Loucy (cell line): Measurements from ENCODE around the gene SATL1.

ENCODE experiments used
- H2AFZ ChIP-seq: fragments of 200-600 bp; sonication (generic); 2 replicates; pipeline ENCODE4 v1.6.0; 2016; ENCODE audit warnings: antibody characterized with exemption, mild to moderate bottlenecking, low read length, moderate library complexity
- H3F3A ChIP-seq: fragments of 200-600 bp; 2 replicates; pipeline ENCODE4 v1.6.0; 2016; ENCODE audit warnings: antibody characterized with exemption, low read depth, mild to moderate bottlenecking
- H3K27me3 ChIP-seq: fragments of 200-600 bp; sonication (generic); 2 replicates; pipeline ENCODE4 v1.6.1; 2014; ENCODE audit warnings: low read length, mild to moderate bottlenecking; ENCODE audit not compliant: insufficient read depth, poor library complexity, severe bottlenecking
- H3K36me3 ChIP-seq: fragments of 200-600 bp; sonication (generic); 2 replicates; pipeline ENCODE4 v1.6.1; 2016; ENCODE audit warnings: low read length; ENCODE audit not compliant: insufficient read depth
- H3K4me1 ChIP-seq: fragments of 200-600 bp; sonication (generic); 2 replicates; pipeline ENCODE4 v1.5.1; 2014; ENCODE audit warnings: low read length, mild to moderate bottlenecking; ENCODE audit not compliant: insufficient read depth, poor library complexity, severe bottlenecking
- H3K4me2 ChIP-seq: fragments of 200-600 bp; sonication (generic); 2 replicates; pipeline ENCODE4 v1.6.0; 2014; ENCODE audit warnings: antibody characterized with exemption, low read length, low read depth, mild to moderate bottlenecking; ENCODE audit not compliant: poor library complexity, severe bottlenecking
- H3K4me3 ChIP-seq: fragments of 200-600 bp; sonication (generic); 2 replicates; pipeline ENCODE4 v1.5.1; 2014; ENCODE audit warnings: low read length, mild to moderate bottlenecking, mixed read lengths; ENCODE audit not compliant: poor library complexity, severe bottlenecking
- H3K79me2 ChIP-seq: fragments of 200-600 bp; sonication (generic); 2 replicates; pipeline ENCODE4 v1.6.1; 2014; ENCODE audit warnings: low read length; ENCODE audit not compliant: insufficient read depth
- H3K9ac ChIP-seq: fragments of 200-600 bp; sonication (generic); 2 replicates; pipeline ENCODE4 v1.6.0; 2014; ENCODE audit warnings: mild to moderate bottlenecking, low read depth, low read length, moderate library complexity; ENCODE audit not compliant: poor library complexity, severe bottlenecking
- H3K9me2 ChIP-seq: fragments of 200-600 bp; sonication (generic); replicated peaks from 2 replicates; pipeline ENCODE4 v1.6.1; 2016; ENCODE audit warnings: low read depth, low read length, mixed read lengths
- H3K9me3 ChIP-seq: fragments of 200-600 bp; sonication (generic); 2 replicates; pipeline ENCODE4 v1.6.1; 2014; ENCODE audit warnings: mild to moderate bottlenecking, antibody characterized with exemption, low read length, low read depth; ENCODE audit not compliant: insufficient read depth
- H4K20me1 ChIP-seq: fragments of 200-600 bp; sonication (generic); 2 replicates; pipeline ENCODE4 v1.6.0; 2014; ENCODE audit warnings: antibody characterized with exemption, low read length, mild to moderate bottlenecking; ENCODE audit not compliant: insufficient read depth, poor library complexity, severe bottlenecking
- CTCF ChIP-seq: fragments of 200-600 bp; sonication (generic); conservative IDR thresholded peaks from 2 replicates; pipeline ENCODE4 v1.5.1; 2014; ENCODE audit warnings: mild to moderate bottlenecking, antibody characterized with exemption, low read length
- EZH2phosphoT487 ChIP-seq: fragments of 200-600 bp; IDR thresholded peaks from 2 replicates; pipeline ENCODE4 v1.6.1; 2018; ENCODE audit warnings: antibody characterized with exemption, mild to moderate bottlenecking, moderate library complexity, borderline replicate concordance

Gene SATL1

GRCh38 chrX:85244450-85245211, 1.1 kb upstream of the SATL1 start:
- TF ChIP-seq EZH2phosphoT487 (no peak), CTCF (no peak)
- peaks cover 45% of the 10 kb centered on the region for H3K79me2 ChIP-seq
- H3K9ac ChIP-seq = peak overlapping the region; percentile 93
- H3K4me2 ChIP-seq = peak overlapping the region; percentile 87
- H3K36me3 ChIP-seq = no peaks in the 10 kb centered on the region
- no peaks in the 10 kb centered on the region for H3K9me2 ChIP-seq
- no peaks in the 10 kb centered on the region for H3K27me3 ChIP-seq
- H4K20me1 ChIP-seq = peaks cover 19% of the 10 kb centered on the region
- peaks cover 12% of the 10 kb centered on the region for H3K4me1 ChIP-seq
- no peaks in the 10 kb centered on the region for H3K9me3 ChIP-seq
- no peaks in the 10 kb centered on the region; the same call in 1 of the 2 replicates for H3F3A ChIP-seq
- peak overlapping the region; percentile 88 for H3K4me3 ChIP-seq
- H2AFZ ChIP-seq = peak overlapping the region; percentile 87

- H3K79me2 ChIP-seq = peaks cover 36% of the 10 kb centered on the region
- peak overlapping the region; percentile 88 for H3K4me3 ChIP-seq
- H3K4me1 ChIP-seq = peaks cover 6% of the 10 kb centered on the region
- H3F3A ChIP-seq = no peaks in the 10 kb centered on the region; the same call in 1 of the 2 replicates
- H3K36me3 ChIP-seq = no peaks in the 10 kb centered on the region
- H3K4me2 ChIP-seq = peak overlapping the region; percentile 87
- peak overlapping the region; percentile 87 for H2AFZ ChIP-seq
- H3K9me2 ChIP-seq = no peaks in the 10 kb centered on the region
- H4K20me1 ChIP-seq = peaks cover 19% of the 10 kb centered on the region
- H3K27me3 ChIP-seq = no peaks in the 10 kb centered on the region
- no peak for TF ChIP-seq EZH2phosphoT487
- TF ChIP-seq CTCF = no peak
- no peaks in the 10 kb centered on the region for H3K9me3 ChIP-seq
- peak overlapping the region; percentile 93 for H3K9ac ChIP-seq
Observed at GRCh38 chrX:85243155-85243554, 424 bp downstream of the SATL1 start.

GRCh38 chrX:85223359-85223758, 20.2 kb downstream of the SATL1 start:
- H3K4me3 ChIP-seq = no peak overlapping the region
- H2AFZ ChIP-seq = no peak overlapping the region
- no peaks in the 10 kb centered on the region for H3K36me3 ChIP-seq
- H3K79me2 ChIP-seq = no peaks in the 10 kb centered on the region
- H3K9ac ChIP-seq = no peak overlapping the region
- H3K9me2 ChIP-seq = no peaks in the 10 kb centered on the region
- TF ChIP-seq EZH2phosphoT487 = no peak
- TF ChIP-seq CTCF = no peak
- no peak overlapping the region for H3K4me2 ChIP-seq
- H3K9me3 ChIP-seq = no peaks in the 10 kb centered on the region
- no peaks in the 10 kb centered on the region for H4K20me1 ChIP-seq
- H3F3A ChIP-seq = no peaks in the 10 kb centered on the region
- H3K27me3 ChIP-seq = no peaks in the 10 kb centered on the region
- H3K4me1 ChIP-seq = no peaks in the 10 kb centered on the region
